Psoas muscle (tissue), 8 donors: ENCODE results near the gene ZNF281. TPM values are rescaled to one million over a fixed set of nuclear protein-coding genes. Genes with fewer than 3 reads are reported as not detected.

Experiments used
- ATAC-seq, 4 donors: fragments of 200-7000 bp; cut with Tn5 transposase; one replicate each; pipeline ENCODE4 v1.9.1; 2020; ENCODE audit warnings: moderate library complexity in 3 of 4, mild to moderate bottlenecking in 2 of 4
- DNase-seq, 2 donors: peaks; one replicate each; pipeline ENCODE4 v3.0.0-alpha.2; 2020
- H3K27ac ChIP-seq: fragments of 200-600 bp; one replicate; pipeline ENCODE4 v1.8.0; 2022
- H3K27me3 ChIP-seq, 3 donors: fragments of 200-600 bp in 1 of 3; one replicate each; pipeline versions ENCODE4 v1.6.1 to v1.8.0; 2013 to 2022; ENCODE audit warnings: low read length in 2 of 3, mild to moderate bottlenecking in 2 of 3, moderate library complexity in 1 of 3; ENCODE audit not compliant: insufficient read depth in 3 of 3
- H3K36me3 ChIP-seq, 2 donors: fragments of 200-600 bp in 1 of 2; one replicate each; pipeline versions ENCODE4 v1.6.1 to v1.8.0; 2013 to 2022; ENCODE audit warnings: low read depth in 1 of 2, mild to moderate bottlenecking in 1 of 2, moderate library complexity in 1 of 2; ENCODE audit not compliant: insufficient read depth in 1 of 2
- H3K4me1 ChIP-seq: fragments of 200-600 bp; one replicate; pipeline ENCODE4 v1.8.0; 2022
- H3K4me3 ChIP-seq: fragments of 200-600 bp; one replicate; pipeline ENCODE4 v1.8.0; 2022; ENCODE audit warnings: mild to moderate bottlenecking
- H3K9me3 ChIP-seq: fragments of 200-600 bp; one replicate; pipeline ENCODE4 v1.8.0; 2022
- WGBS, 3 donors: extraction: QIAGEN DNeasy Blood & Tissue Kit; methylation state at CpG; one replicate each; pipeline versions ENCODE4 v1.1.6 to v1.1.7; 2013; 5-methylcytosine and 5-hydroxymethylcytosine counted together
- intact Hi-C, 2 donors: fragments of 100-400 bp; cut with DNase I; formaldehyde crosslinking; loops; one replicate each; pipeline versions ENCODE4 v1.11.0 to v1.14.2; 2022
- polyA plus RNA-seq, 3 donors: library from polyadenylated mRNA; stranded (reverse); fragments of 200-250 nt; gene quantifications; one replicate each; pipeline ENCODE4 v1.2.3, GENCODE V29; 2013
- total RNA-seq, 4 donors: library from RNA; stranded (reverse); fragmentation: NEBNext Ultra II Directional in 2 of 4; extraction: Animal tissue kit (Norgen Biotek cat#: 25700) in 2 of 4; gene quantifications; one replicate each; pipeline versions ENCODE4 v1.2.1 to v1.2.4, GENCODE V29; 2021 to 2023
- TF ChIP-seq, protein P1 (sequence below): fragments of 200-600 bp; IDR thresholded peaks from one replicate; pipeline ENCODE4 v1.8.0; 2022; ENCODE audit warnings: antibody characterized with exemption
- donor health status: healthy with polysubstance abuse.
- donor health status: DM: no; HTN: no; CAD: no; lungs with moderate emphysema.
- donor health status: Bipolar disorder and iron deficiency.
- donor health status: healthy.
- donor health status: DM: yes; HTN: yes; CAD: no.
- donor health status: DM: no; HTN: no; CAD: no.
- donor health status: DM: no; HTN: no; CAD: no.
- donor health status: DM: yes; HTN: yes; CAD: no.

ZNF281 gene
- total and polyA plus RNA-seq, 7 donors = 4.1 to 14.0 (median 10.4) TPM

GRCh38 chr1:200374569-200375295, 35.1 kb downstream of the ZNF281 start:
- DNase-seq (no peak), ATAC-seq (no peak)
- Histone ChIP-seq H3K4me1 (no peaks in the 10 kb centered on the region), H3K9me3 (no peaks in the 10 kb centered on the region), H3K27me3 (no peaks in the 10 kb centered on the region), H3K36me3 (no peaks in the 10 kb centered on the region), H3K27ac (no peak overlapping the region), H3K4me3 (no peak overlapping the region)
- intact Hi-C loops = no loop called here
- TF ChIP-seq, protein P1, sequence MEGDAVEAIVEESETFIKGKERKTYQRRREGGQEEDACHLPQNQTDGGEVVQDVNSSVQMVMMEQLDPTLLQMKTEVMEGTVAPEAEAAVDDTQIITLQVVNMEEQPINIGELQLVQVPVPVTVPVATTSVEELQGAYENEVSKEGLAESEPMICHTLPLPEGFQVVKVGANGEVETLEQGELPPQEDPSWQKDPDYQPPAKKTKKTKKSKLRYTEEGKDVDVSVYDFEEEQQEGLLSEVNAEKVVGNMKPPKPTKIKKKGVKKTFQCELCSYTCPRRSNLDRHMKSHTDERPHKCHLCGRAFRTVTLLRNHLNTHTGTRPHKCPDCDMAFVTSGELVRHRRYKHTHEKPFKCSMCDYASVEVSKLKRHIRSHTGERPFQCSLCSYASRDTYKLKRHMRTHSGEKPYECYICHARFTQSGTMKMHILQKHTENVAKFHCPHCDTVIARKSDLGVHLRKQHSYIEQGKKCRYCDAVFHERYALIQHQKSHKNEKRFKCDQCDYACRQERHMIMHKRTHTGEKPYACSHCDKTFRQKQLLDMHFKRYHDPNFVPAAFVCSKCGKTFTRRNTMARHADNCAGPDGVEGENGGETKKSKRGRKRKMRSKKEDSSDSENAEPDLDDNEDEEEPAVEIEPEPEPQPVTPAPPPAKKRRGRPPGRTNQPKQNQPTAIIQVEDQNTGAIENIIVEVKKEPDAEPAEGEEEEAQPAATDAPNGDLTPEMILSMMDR = no peak
- WGBS, 3 donors = 36 to 48% (median 48%) methylated on average over 7 of the region's 7 CpGs

GRCh38 chr1:200373811-200374231, 36.0 kb downstream of the ZNF281 start:
- WGBS, 3 donors = 43 to 55% (median 50%) methylated on average over 5 of the region's 5 CpGs
- Histone ChIP-seq H3K4me1 (no peaks in the 10 kb centered on the region), H3K27ac (no peak overlapping the region), H3K4me3 (no peak overlapping the region), H3K36me3 (no peaks in the 10 kb centered on the region), H3K9me3 (no peaks in the 10 kb centered on the region), H3K27me3 (no peaks in the 10 kb centered on the region)
- intact Hi-C loops = no loop called here
- TF ChIP-seq, protein P1 = no peak
- DNase-seq (no peak), ATAC-seq (no peak)

GRCh38 chr1:200372885-200373181, 37.0 kb downstream of the ZNF281 start:
- TF ChIP-seq, protein P1 = no peak
- 56 to 72% (median 71%) methylated on average over 2 of the region's 2 CpGs for WGBS, 3 donors
- Histone ChIP-seq H3K4me3 (no peak overlapping the region), H3K27ac (no peak overlapping the region), H3K4me1 (no peaks in the 10 kb centered on the region), H3K9me3 (no peaks in the 10 kb centered on the region), H3K27me3 (no peaks in the 10 kb centered on the region), H3K36me3 (no peaks in the 10 kb centered on the region)
- intact Hi-C loops = no loop called here
- DNase-seq = no peak
- ATAC-seq = no peak

- Histone ChIP-seq H3K27me3 (no peaks in the 10 kb centered on the region), H3K36me3 (no peaks in the 10 kb centered on the region), H3K9me3 (no peaks in the 10 kb centered on the region), H3K4me1 (no peaks in the 10 kb centered on the region), H3K27ac (no peak overlapping the region), H3K4me3 (no peak overlapping the region)
- TF ChIP-seq, protein P1 = no peak
- 92 to 94% (median 92%) methylated on average over 3 of the region's 3 CpGs for WGBS, 3 donors
- DNase-seq (no peak), ATAC-seq (no peak)
- intact Hi-C loops = no loop called here
Measured at GRCh38 chr1:200372095-200372884, 37.5 kb downstream of the ZNF281 start.
